H9 (cell line): ENCODE measurements around the gene CDK15. TPM values are rescaled to one million over a fixed set of nuclear protein-coding genes. Genes with fewer than 3 reads are reported as not detected.
A peak's percentile ranks its signal among the peaks of the same experiment; 100 is the strongest.

Experiments used
- DNase-seq: peaks from one replicate; pipeline ENCODE4 v3.0.0-alpha.2; 2017
- H2AFZ ChIP-seq: one replicate; pipeline ENCODE4 v1.6.1; 2013; ENCODE audit warnings: mild to moderate bottlenecking, low read length, control low read depth, moderate library complexity
- H2AK5ac ChIP-seq: 2 replicates; pipeline ENCODE4 v1.6.1; 2013; ENCODE audit warnings: low read length, control low read depth, mixed read lengths; ENCODE audit not compliant: insufficient read length
- H2BK120ac ChIP-seq: one replicate; pipeline ENCODE4 v1.6.1; 2013; ENCODE audit warnings: low read depth, mild to moderate bottlenecking, low read length, control low read depth, inconsistent platforms; ENCODE audit not compliant: poor library complexity, severe bottlenecking
- H2BK12ac ChIP-seq: 2 replicates; pipeline ENCODE4 v1.6.1; 2013; ENCODE audit warnings: low read length, control low read depth, mixed read lengths, low read depth; ENCODE audit not compliant: insufficient read length
- H2BK15ac ChIP-seq: 2 replicates; pipeline ENCODE4 v1.6.1; 2013; ENCODE audit warnings: low read depth, low read length, control low read depth
- H2BK20ac ChIP-seq: one replicate; pipeline ENCODE4 v1.6.1; 2013; ENCODE audit warnings: low read depth, mild to moderate bottlenecking, low read length, control low read depth, inconsistent platforms; ENCODE audit not compliant: poor library complexity, severe bottlenecking
- H2BK5ac ChIP-seq: 2 replicates; pipeline ENCODE4 v1.6.1; 2013; ENCODE audit warnings: low read length, control low read depth, mixed read lengths; ENCODE audit not compliant: insufficient read length
- H3K14ac ChIP-seq: 2 replicates; pipeline ENCODE4 v1.6.1; 2013; ENCODE audit warnings: low read length, control low read depth; ENCODE audit not compliant: insufficient read depth
- H3K18ac ChIP-seq: 2 replicates; pipeline ENCODE4 v1.6.1; 2013; ENCODE audit warnings: low read depth, mild to moderate bottlenecking, mixed read lengths, low read length, control low read depth; ENCODE audit not compliant: insufficient read length
- H3K23ac ChIP-seq: 2 replicates; pipeline ENCODE4 v1.6.1; 2013; ENCODE audit warnings: low read length, control low read depth, mixed read lengths, low read depth; ENCODE audit not compliant: insufficient read length
- H3K23me2 ChIP-seq: 2 replicates; pipeline ENCODE4 v1.6.1; 2013; ENCODE audit warnings: low read depth, mild to moderate bottlenecking, mixed read lengths, low read length, control low read depth; ENCODE audit not compliant: insufficient read length, poor library complexity, severe bottlenecking
- H3K27ac ChIP-seq: 2 replicates; pipeline ENCODE4 v1.5.1; 2013; ENCODE audit warnings: low read length, control low read depth, mixed read lengths, low read depth; ENCODE audit not compliant: insufficient read length
- H3K27me3 ChIP-seq: 2 replicates; pipeline ENCODE4 v1.6.1; 2013; ENCODE audit warnings: low read length, control low read depth, inconsistent platforms; ENCODE audit not compliant: insufficient read depth
- H3K4ac ChIP-seq: 2 replicates; pipeline ENCODE4 v1.6.1; 2013; ENCODE audit warnings: low read depth, mild to moderate bottlenecking, control low read depth, inconsistent platforms, low read length, moderate library complexity
- H3K4me1 ChIP-seq: 2 replicates; pipeline ENCODE4 v1.6.1; 2013; ENCODE audit warnings: low read length, control low read depth, inconsistent platforms; ENCODE audit not compliant: insufficient read depth
- H3K4me2 ChIP-seq: 2 replicates; pipeline ENCODE4 v1.6.1; 2013; ENCODE audit warnings: low read length, control low read depth, mixed read lengths; ENCODE audit not compliant: insufficient read length, insufficient read depth
- H3K56ac ChIP-seq: 2 replicates; pipeline ENCODE4 v1.6.1; 2013; ENCODE audit warnings: low read depth, mild to moderate bottlenecking, mixed read lengths, low read length, control low read depth; ENCODE audit not compliant: insufficient read length
- H3K79me1 ChIP-seq: 2 replicates; pipeline ENCODE4 v1.6.1; 2013; ENCODE audit warnings: low read depth, mild to moderate bottlenecking, moderate library complexity, low read length, control low read depth, inconsistent platforms; ENCODE audit not compliant: insufficient read depth, poor library complexity, severe bottlenecking
- H3K79me2 ChIP-seq: 2 replicates; pipeline ENCODE4 v1.6.1; 2013; ENCODE audit warnings: low read length, control low read depth, inconsistent platforms; ENCODE audit not compliant: insufficient read depth
- H3K9ac ChIP-seq: 2 replicates; pipeline ENCODE4 v1.6.1; 2013; ENCODE audit warnings: low read length, control low read depth, mixed read lengths; ENCODE audit not compliant: insufficient read length; ENCODE audit errors: extremely low read depth
- H3K9me3 ChIP-seq: one replicate; pipeline ENCODE4 v1.6.1; 2013; ENCODE audit warnings: low read depth, low read length, inconsistent platforms; ENCODE audit not compliant: control insufficient read depth
- H3T11ph ChIP-seq: one replicate; pipeline ENCODE4 v1.6.1; 2013; ENCODE audit warnings: mild to moderate bottlenecking, low read length, control low read depth, inconsistent platforms
- H4K20me1 ChIP-seq: one replicate; pipeline ENCODE4 v1.6.1; 2013; ENCODE audit not compliant: control insufficient read depth, insufficient read length, insufficient read depth
- H4K5ac ChIP-seq: 2 replicates; pipeline ENCODE4 v1.6.1; 2013; ENCODE audit warnings: low read depth, mild to moderate bottlenecking, mixed read lengths, low read length, control low read depth; ENCODE audit not compliant: insufficient read length
- H4K8ac ChIP-seq: replicated peaks from 2 replicates; pipeline ENCODE4 v1.6.1; 2013; ENCODE audit warnings: low read length, control low read depth, mixed read lengths, low read depth; ENCODE audit not compliant: insufficient read length
- H4K91ac ChIP-seq: 2 replicates; pipeline ENCODE4 v1.6.1; 2013; ENCODE audit warnings: low read depth, mild to moderate bottlenecking, moderate library complexity, mixed read lengths, low read length, control low read depth; ENCODE audit not compliant: insufficient read length
- H3K27ac Mint-ChIP-seq, 3 experiments: 2 replicates in 2 of 3; 3 replicates in 1 of 3; pipeline ENCODE4 v1.8.0; 2020 to 2021; ENCODE audit warnings: mixed read lengths in 3 of 3, mild to moderate bottlenecking in 1 of 3, moderate library complexity in 1 of 3
- H3K27me3 Mint-ChIP-seq: 2 replicates; pipeline ENCODE4 v1.8.0; 2021; ENCODE audit warnings: low read depth, mild to moderate bottlenecking, moderate library complexity, mixed read lengths
- H3K36me3 Mint-ChIP-seq, 3 experiments: 2 replicates in 2 of 3; 3 replicates in 1 of 3; pipeline ENCODE4 v1.8.0; 2020 to 2021; ENCODE audit warnings: low read depth in 3 of 3, mixed read lengths in 3 of 3; ENCODE audit not compliant: insufficient read depth in 1 of 3
- H3K4me1 Mint-ChIP-seq, 2 experiments: 2 replicates each; pipeline ENCODE4 v1.8.0; 2020; ENCODE audit warnings: mixed read lengths in 2 of 2
- H3K4me3 Mint-ChIP-seq, 2 experiments: 2 replicates in 1 of 2; 3 replicates in 1 of 2; pipeline ENCODE4 v1.8.0; 2020 to 2021; ENCODE audit warnings: mild to moderate bottlenecking in 2 of 2, mixed read lengths in 2 of 2, moderate library complexity in 1 of 2
- H3K9me3 Mint-ChIP-seq, 2 experiments: 2 replicates in 1 of 2; 3 replicates in 1 of 2; pipeline ENCODE4 v1.8.0; 2020; ENCODE audit warnings: mild to moderate bottlenecking in 2 of 2, mixed read lengths in 2 of 2, moderate library complexity in 1 of 2
- WGBS: extraction: QIAGEN DNeasy Blood & Tissue Kit; methylation state at CpG from one replicate; pipeline ENCODE4 v1.1.7; 2013; ENCODE audit warnings: missing lambda C conversion rate, low lambda C conversion rate, mixed read lengths; ENCODE audit not compliant: insufficient read length; ENCODE audit errors: extremely low coverage; 5-methylcytosine and 5-hydroxymethylcytosine counted together
- total RNA-seq: library from RNA; stranded (reverse); gene quantifications from 2 replicates; pipeline ENCODE4 v1.2.1, GENCODE V29; 2021
- TF ChIP-seq, protein P1 (sequence below): fragments of 200-600 bp; sonication (generic); conservative IDR thresholded peaks from 3 replicates; pipeline ENCODE4 v1.8.0; 2021; ENCODE audit warnings: antibody characterized with exemption, mild to moderate bottlenecking

CDK15 gene
- total RNA-seq, 1 experiment from 2014 or later: not detected

DNA sequence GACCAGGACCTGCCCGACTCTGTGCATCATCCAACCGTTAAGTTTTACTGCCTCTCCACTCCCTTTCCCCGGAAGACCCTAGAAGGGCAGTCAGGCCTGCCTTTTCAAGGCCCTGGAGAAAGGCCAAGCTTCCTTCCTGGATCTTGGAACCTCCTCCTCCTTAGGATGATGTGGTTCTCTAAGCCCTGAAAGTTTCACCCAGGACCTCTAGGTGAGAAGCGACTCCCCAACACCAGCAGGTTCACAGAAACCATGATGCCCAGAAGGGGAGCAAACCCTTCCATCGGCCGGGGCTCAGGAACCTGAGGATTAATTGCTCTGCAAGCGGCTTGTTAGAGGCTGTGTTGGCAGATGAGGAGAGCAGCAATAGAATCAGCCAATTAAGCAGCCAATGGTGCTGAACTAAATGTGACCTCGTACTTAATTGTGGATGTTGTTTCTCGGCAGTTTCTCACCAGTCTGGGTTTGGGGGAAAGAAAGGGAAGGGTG is 133.2 kb downstream of the CDK15 start:
- Mint-ChIP-seq H3K9me3 (peaks cover 2 to 7% of the 10 kb centered on the region in 2 experiments; a peak in 3 of 5 replicates), H3K4me1 (peaks cover 27 to 34% of the 10 kb centered on the region in 2 experiments), H3K27ac (peak overlapping the region in 1 of 3 experiments; percentile 23; a peak in 3 of 7 replicates), H3K36me3 (peaks cover 4 to 8% (median 5%) of the 10 kb centered on the region in 3 experiments; a peak in 5 of 7 replicates), H3K4me3 (no peak overlapping the region), H3K27me3 (no peaks in the 10 kb centered on the region; the same call in 1 of the 2 replicates)
- Histone ChIP-seq H4K20me1 (no peaks in the 10 kb centered on the region), H3K18ac (no peak overlapping the region), H3K27me3 (no peaks in the 10 kb centered on the region), H3K4me2 (no peak overlapping the region), H2BK5ac (no peak overlapping the region), H2BK120ac (no peak overlapping the region), H3K79me1 (no peaks in the 10 kb centered on the region), H2BK15ac (no peak overlapping the region), H2AK5ac (no peak overlapping the region), H3K56ac (no peak overlapping the region), H3K27ac (no peak overlapping the region), H3K23ac (no peak overlapping the region), H3K79me2 (no peaks in the 10 kb centered on the region), H2BK20ac (no peak overlapping the region), H3K9ac (no peak overlapping the region), H2AFZ (no peak overlapping the region), H3K14ac (no peak overlapping the region), H3K9me3 (no peaks in the 10 kb centered on the region), H3K4me1 (peaks cover 8% of the 10 kb centered on the region; the same call in 1 of the 2 replicates), H3K4ac (no peak overlapping the region), H4K8ac (no peak overlapping the region), H2BK12ac (no peak overlapping the region), H4K91ac (no peak overlapping the region), H3T11ph (no peak overlapping the region), H4K5ac (no peak overlapping the region), H3K23me2 (no peaks in the 10 kb centered on the region)
- TF ChIP-seq, protein P1, sequence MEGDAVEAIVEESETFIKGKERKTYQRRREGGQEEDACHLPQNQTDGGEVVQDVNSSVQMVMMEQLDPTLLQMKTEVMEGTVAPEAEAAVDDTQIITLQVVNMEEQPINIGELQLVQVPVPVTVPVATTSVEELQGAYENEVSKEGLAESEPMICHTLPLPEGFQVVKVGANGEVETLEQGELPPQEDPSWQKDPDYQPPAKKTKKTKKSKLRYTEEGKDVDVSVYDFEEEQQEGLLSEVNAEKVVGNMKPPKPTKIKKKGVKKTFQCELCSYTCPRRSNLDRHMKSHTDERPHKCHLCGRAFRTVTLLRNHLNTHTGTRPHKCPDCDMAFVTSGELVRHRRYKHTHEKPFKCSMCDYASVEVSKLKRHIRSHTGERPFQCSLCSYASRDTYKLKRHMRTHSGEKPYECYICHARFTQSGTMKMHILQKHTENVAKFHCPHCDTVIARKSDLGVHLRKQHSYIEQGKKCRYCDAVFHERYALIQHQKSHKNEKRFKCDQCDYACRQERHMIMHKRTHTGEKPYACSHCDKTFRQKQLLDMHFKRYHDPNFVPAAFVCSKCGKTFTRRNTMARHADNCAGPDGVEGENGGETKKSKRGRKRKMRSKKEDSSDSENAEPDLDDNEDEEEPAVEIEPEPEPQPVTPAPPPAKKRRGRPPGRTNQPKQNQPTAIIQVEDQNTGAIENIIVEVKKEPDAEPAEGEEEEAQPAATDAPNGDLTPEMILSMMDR: no peak
- no peak for DNase-seq
- WGBS: no CpG with 5 or more reads among the region's 9 CpGs
